GM21723 (cell line): ENCODE measurements around the gene MRTFB.

Source experiments
- ATAC-seq: cut with Tn5 transposase; IDR thresholded peaks from one replicate; pipeline ENCODE4 v1.9.1; 2021; ENCODE audit warnings: mild to moderate bottlenecking, moderate library complexity; ENCODE audit not compliant: unreplicated experiment

MRTFB gene

DNA sequence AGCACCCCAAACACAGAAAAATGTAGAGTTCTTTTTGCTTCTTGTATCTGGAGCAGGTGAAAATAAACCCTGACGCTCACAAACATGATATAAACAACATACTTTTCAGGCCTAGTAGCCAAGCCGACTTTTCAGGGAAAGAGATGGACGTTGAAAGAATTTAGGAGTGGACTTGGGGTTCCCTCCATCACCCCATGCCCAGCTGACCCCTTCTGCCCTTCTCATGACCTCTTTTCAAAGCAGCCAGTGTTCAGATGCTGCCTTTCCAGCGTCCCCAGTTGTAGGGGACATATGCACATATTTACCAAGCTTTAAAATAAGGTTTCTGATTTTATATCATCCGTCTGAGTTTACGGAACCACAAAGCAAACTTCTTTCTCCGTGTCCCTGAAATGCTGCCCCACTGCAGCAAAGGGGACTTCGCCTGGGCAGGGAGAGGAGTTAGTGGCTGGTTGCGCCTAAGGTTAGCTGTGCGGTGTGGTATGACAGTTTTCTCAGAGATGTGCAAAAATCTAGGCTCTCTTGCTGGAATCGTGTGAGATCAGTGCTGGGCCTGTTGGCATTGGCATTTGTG is 235.5 kb downstream of the MRTFB start:
- ATAC-seq: no peak

DNA sequence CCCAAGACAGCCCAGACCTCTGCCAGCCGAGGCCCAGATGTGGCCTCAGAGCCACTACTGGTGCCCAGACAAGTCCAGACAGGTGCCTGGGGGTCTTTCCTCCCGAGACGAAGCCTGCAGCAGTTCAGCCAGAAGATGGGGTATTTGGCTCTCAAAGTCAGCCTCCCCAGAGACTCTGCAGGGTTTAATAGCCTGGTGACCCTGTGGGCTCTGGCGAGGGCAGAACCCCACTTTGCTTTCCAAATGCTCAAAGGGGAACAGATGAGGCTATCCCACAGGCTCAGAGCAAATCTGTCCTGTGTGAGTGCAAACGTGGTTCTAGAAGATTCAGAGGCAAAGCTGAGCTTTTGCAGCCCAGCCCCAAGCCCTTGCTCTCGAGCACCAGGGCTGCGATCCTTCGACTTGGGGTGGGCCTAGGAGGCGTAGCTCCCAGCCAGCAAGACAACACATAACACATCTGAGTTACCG is 236.0 kb downstream of the MRTFB start:
- ATAC-seq: no peak

DNA sequence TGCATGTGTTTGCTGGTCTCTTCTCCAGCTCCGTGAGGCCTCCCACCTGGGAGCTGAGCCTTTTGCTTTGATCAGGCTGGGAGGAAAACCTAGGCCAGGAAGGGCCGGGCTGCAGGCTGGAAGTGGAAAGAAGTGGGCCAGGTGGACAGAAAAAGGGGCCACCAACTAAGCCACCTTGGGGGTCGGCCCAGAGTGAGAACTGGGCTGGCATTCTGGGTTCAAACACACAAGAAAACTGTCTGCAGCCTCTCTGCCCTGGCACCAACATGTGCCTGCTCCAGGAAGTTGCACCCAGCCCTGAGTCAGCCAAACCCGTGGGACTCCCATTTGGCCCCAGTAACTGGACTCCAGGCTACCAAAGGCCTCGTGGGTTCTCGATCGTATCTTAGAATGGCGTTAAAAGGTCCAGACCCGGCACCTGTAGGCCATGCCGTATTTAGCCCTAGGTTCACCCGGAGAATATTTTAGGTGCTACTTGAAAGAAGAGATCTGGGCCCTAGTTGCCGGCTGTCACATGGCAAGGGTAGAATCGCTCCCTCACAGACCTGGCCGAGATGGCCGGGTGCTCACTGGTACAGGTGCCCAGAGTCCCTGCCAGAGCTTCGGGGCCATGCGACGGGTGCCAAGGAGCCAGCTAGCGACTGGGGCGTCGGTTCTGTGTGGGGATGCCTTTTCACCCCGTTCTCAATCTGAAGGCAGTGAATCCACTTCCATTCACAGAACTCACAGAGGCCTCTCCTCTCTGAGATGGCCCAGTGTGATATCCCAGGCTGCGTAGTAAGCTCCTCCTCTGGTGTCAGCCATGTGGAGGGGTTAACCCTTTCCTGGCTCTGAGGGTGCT is 236.6 kb downstream of the MRTFB start:
- ATAC-seq: no peak

DNA sequence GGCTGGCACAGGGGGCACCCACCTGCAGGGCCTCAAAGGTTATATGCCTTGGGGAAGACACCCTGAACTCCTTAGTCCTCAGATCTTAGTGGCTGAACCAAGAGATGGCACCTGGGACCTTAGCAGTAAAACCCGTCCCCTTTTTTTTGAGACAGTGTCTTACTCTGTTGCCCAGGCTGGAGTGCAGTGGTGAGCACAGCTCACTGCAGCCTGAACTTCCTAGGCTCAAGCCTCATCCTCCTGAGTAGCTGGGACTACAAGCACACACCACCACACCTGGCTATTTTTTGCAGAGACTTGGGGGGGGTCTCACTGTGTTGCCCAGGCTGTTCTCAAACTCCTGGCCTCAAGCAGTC is 237.2 kb downstream of the MRTFB start:
- ATAC-seq: no peak

DNA sequence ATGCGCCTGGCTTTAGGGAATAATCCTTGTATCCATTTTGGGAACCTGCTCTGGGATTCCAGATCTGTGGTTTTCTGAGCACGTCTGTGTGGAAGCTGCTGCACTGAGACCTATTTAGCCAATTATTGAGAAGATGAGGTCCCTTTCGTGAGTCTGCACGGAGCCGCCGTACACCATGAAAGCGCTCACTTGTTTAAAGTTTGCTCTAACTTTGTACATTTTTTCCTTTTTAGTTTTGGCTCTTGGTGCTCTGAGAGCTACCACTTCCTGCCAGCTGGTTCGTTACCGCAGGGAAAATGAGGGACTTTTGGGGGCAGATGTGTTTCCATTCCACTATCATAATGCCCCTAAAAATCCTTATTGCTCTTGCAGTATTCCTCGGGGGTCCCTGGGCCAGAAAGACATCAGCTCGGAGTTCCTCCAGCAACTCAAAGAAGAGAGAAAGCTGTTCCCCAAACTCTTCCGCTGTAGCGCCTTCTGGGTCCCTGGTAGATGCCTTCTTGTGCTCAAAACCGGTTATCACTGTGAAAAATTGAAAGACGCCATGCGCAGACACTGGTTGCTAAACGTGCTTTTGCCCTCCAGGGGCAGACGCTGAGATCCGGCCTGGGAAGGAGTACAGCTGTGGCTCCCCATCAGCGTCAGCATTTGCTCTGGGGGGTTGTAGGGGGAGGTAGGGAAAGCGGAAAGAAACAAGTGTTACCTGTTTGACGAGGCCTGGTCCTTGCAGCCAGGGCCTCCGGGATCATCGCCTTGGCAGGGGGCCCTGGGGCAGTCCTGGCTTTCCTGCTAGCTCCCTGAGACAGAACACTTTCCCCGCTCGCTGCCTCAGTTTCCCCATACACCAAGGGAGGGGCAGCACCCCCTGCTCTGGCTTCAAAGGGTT is 238.1 kb downstream of the MRTFB start:
- no peak for ATAC-seq

DNA sequence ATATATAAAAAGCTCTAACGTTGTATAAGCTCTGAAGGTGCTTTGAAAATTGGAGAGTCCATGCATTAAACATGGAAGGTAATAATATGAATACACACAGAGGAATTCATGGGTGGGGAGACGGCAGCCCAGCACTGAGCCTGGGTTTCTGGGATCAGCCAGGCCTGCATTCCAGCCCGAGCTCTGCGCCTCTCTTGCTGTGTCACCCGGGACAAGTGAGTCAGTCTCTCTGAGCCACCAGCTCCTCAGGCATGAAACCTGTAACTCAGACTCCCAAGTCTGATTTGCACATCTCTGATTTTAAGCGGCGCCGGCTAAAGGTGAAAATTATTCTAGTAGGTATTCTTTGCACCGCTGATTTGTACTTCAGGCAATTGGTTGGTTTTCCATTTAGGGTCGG is 238.8 kb downstream of the MRTFB start:
- no peak for ATAC-seq

DNA sequence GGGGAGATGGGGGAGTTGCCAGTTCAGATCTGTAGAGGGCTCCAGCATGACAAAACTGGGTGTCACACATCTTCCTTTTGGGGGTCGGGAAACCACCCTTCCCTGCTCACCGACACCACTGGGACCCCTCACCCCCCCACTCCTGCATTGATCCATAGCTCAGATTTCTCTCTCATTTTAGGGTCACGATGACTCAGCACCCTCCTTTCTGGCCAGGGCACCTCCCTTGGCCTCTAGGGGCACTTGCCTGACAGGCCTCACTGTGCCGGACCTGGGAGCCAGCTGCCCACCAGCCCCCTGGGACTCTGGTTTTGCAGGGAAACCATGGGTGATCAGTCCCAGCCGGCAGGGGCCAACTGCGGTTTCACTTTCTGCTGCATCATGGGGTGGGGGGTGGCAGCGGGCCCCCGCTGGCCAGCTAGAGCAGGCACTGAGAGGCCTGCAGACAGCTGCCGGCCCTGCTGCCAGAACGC is 239.4 kb downstream of the MRTFB start:
- peak; percentile 62 for ATAC-seq

DNA sequence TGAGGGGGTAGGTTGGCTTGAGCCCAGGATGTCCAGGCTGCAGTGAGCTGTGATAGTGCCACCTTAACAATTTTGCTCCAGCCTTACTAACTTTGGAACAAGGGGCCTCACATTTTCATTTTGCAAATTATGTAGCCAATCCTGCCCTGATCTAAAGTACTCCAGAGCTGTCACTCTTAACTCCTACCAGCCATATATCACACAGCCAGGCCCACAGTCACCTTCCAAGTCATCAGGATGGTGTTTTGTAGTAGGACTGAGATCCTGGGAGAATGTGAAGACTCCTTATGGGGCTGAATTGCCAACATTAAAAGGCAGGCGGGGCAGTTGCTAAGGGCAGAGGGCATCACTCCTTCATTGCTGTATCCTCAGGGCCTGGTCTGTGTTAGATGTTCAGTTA is 243.0 kb downstream of the MRTFB start:
- no peak for ATAC-seq

DNA sequence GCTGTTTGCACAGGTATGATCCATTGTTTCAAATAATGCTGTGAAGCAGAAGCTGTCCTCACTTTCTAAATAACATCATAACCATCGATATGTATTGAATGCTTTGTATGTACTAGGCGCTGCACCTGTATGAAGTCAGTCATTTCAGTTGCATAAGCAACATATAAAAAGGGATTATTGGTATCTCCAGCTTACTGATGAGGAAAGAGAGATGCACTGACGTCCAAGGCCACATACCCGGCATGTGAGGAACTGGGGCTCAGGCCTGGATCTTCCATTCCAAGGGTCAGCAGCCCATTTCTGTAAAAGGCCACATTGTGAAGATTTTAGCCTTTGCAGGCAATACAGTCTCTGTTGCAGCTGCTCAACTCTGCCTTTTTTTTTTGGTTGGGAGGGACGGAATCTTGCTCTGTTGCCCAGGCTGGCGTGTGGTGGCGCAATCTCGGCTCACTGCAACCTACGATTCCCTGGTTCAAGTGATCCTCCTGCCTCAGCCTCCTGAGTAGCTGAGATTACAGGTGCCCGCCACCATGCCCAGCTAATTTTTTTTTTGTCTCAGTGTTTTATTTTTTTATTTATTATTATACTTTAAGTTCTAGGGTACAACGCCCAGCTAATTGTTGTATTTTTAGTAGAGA is 244.7 kb downstream of the MRTFB start:
- no peak for ATAC-seq
